ENCODE data around the gene DCUN1D4.

Gene DCUN1D4

GRCh38 chr4:51842554-51843308, at the start of gene DCUN1D4:
DCUN1D4 (plus strand) TSS chr4:51843153; CDS start chr4:51843243, 90 bp downstream.
- H3K27ac ChIP-seq = peak within 1 kb of the TSS; percentile 59 to 86 (median 80)
- H3K9ac ChIP-seq = peak within 1 kb of the TSS; percentile 75 to 88 (median 82)
- H3K27me3 ChIP-seq = no peaks in the 10 kb centered on the region
- no peaks in the 10 kb centered on the region for H3K9me3 ChIP-seq (replicated peaks in 1 of 11)
- TF ChIP-seq Cebpa-rat (IDR thresholded peaks at IDR 0.05) = no peak
- peaks cover 8 to 17% (median 12%) of the 10 kb centered on the region in 10 experiments for H3K4me1 ChIP-seq
- H3K4me2 ChIP-seq = peak within 1 kb of the TSS; percentile 88 to 97 (median 92)
- H4K20me1 ChIP-seq = peaks cover 4 to 29% (median 13%) of the 10 kb centered on the region in 11 experiments; a peak in 15 of 22 replicates
- peaks cover 4 to 17% (median 5%) of the 10 kb centered on the region in 11 experiments; a peak in 9 of 22 replicates for H3K36me3 ChIP-seq
- H3K4me3 ChIP-seq = peak within 1 kb of the TSS; percentile 70 to 88 (median 84)

GRCh38 chr4:51820443-51821234, 22.3 kb upstream of the DCUN1D4 start:
- H4K20me1 ChIP-seq = no peaks in the 10 kb centered on the region
- H3K4me3 ChIP-seq = no peak overlapping the region
- no peak overlapping the region for H3K27ac ChIP-seq
- H3K9ac ChIP-seq = no peak overlapping the region
- peaks cover 28 to 37% (median 36%) of the 10 kb centered on the region in 11 experiments for H3K9me3 ChIP-seq (replicated peaks in 1 of 11)
- no peaks in the 10 kb centered on the region for H3K27me3 ChIP-seq
- TF ChIP-seq Cebpa-rat (IDR thresholded peaks at IDR 0.05) = no peak
- no peak overlapping the region for H3K4me2 ChIP-seq
- H3K4me1 ChIP-seq = no peaks in the 10 kb centered on the region
- H3K36me3 ChIP-seq = no peaks in the 10 kb centered on the region

- Histone ChIP-seq H3K27me3 (no peaks in the 10 kb centered on the region), H3K9ac (no peak overlapping the region), H3K27ac (no peak overlapping the region), H3K4me3 (no peak overlapping the region), H3K4me1 (no peaks in the 10 kb centered on the region), H3K36me3 (no peaks in the 10 kb centered on the region), H3K4me2 (no peak overlapping the region), H4K20me1 (no peaks in the 10 kb centered on the region), H3K9me3 (replicated peaks in 1 of 11) (peaks cover 12 to 20% (median 19%) of the 10 kb centered on the region in 11 experiments; a peak in 19 of 22 replicates)
- TF ChIP-seq Cebpa-rat (IDR thresholded peaks at IDR 0.05) = no peak
Observed at GRCh38 chr4:51825341-51825740, 17.6 kb upstream of the DCUN1D4 start.

- Histone ChIP-seq H3K9me3 (replicated peaks in 1 of 11) (no peaks in the 10 kb centered on the region), H3K4me2 (no peak overlapping the region), H4K20me1 (no peaks in the 10 kb centered on the region), H3K36me3 (no peaks in the 10 kb centered on the region), H3K4me3 (no peak overlapping the region), H3K27ac (no peak overlapping the region), H3K9ac (no peak overlapping the region), H3K27me3 (no peaks in the 10 kb centered on the region), H3K4me1 (no peaks in the 10 kb centered on the region)
- no peak for TF ChIP-seq Cebpa-rat (IDR thresholded peaks at IDR 0.05)
Observed at GRCh38 chr4:51830156-51830720, 12.7 kb upstream of the DCUN1D4 start.

GRCh38 chr4:51831133-51831532, 11.8 kb upstream of the DCUN1D4 start:
- no peak overlapping the region for H3K27ac ChIP-seq

GRCh38 chr4:51833236-51833635, 9.7 kb upstream of the DCUN1D4 start:
- Histone ChIP-seq H3K27ac (no peak overlapping the region), H3K4me2 (no peak overlapping the region), H3K4me1 (peaks cover 0 to 18% (median 9%) of the 10 kb centered on the region in 10 experiments; a peak in 16 of 20 replicates), H3K9ac (no peak overlapping the region), H3K36me3 (no peaks in the 10 kb centered on the region), H4K20me1 (no peaks in the 10 kb centered on the region), H3K4me3 (no peak overlapping the region), H3K27me3 (no peaks in the 10 kb centered on the region), H3K9me3 (replicated peaks in 1 of 11) (no peaks in the 10 kb centered on the region)
- TF ChIP-seq Cebpa-rat (IDR thresholded peaks at IDR 0.05) = no peak

More at GRCh38 chr4:51831133-51831532, 11.8 kb upstream of the DCUN1D4 start:
- H4K20me1 ChIP-seq = no peaks in the 10 kb centered on the region
- H3K27me3 ChIP-seq = no peaks in the 10 kb centered on the region
- no peaks in the 10 kb centered on the region for H3K36me3 ChIP-seq
- H3K9me3 ChIP-seq (replicated peaks in 1 of 11) = no peaks in the 10 kb centered on the region
- H3K9ac ChIP-seq = no peak overlapping the region
- no peak overlapping the region for H3K4me2 ChIP-seq
- H3K4me3 ChIP-seq = no peak overlapping the region
- no peak for TF ChIP-seq Cebpa-rat (IDR thresholded peaks at IDR 0.05)
- H3K4me1 ChIP-seq = peaks cover 0 to 6% (median under 1%) of the 10 kb centered on the region in 10 experiments; a peak in 9 of 20 replicates

GRCh38 chr4:51835079-51835478, 7.9 kb upstream of the DCUN1D4 start:
- no peak overlapping the region for H3K9ac ChIP-seq
- no peak overlapping the region for H3K4me3 ChIP-seq
- no peaks in the 10 kb centered on the region for H3K9me3 ChIP-seq (replicated peaks in 1 of 11)
- H3K36me3 ChIP-seq = no peaks in the 10 kb centered on the region
- H3K4me1 ChIP-seq = peaks cover 0 to 18% (median 9%) of the 10 kb centered on the region in 10 experiments; a peak in 16 of 20 replicates
- H3K27me3 ChIP-seq = no peaks in the 10 kb centered on the region
- no peaks in the 10 kb centered on the region for H4K20me1 ChIP-seq
- no peak overlapping the region for H3K4me2 ChIP-seq
- TF ChIP-seq Cebpa-rat (IDR thresholded peaks at IDR 0.05) = no peak
- H3K27ac ChIP-seq = no peak overlapping the region

- Histone ChIP-seq H3K9ac (no peak overlapping the region), H3K4me1 (peaks cover 0 to 18% (median 9%) of the 10 kb centered on the region in 10 experiments; a peak in 16 of 20 replicates), H4K20me1 (no peaks in the 10 kb centered on the region), H3K4me3 (no peak overlapping the region), H3K4me2 (peak overlapping the region in 4 of 11 experiments; percentile 46 to 74 (median 58); a peak in 6 of 22 replicates), H3K36me3 (no peaks in the 10 kb centered on the region), H3K9me3 (replicated peaks in 1 of 11) (no peaks in the 10 kb centered on the region), H3K27me3 (no peaks in the 10 kb centered on the region), H3K27ac (peak overlapping the region in 2 of 11 experiments; percentile 26 to 30; a peak in 2 of 22 replicates)
- no peak for TF ChIP-seq Cebpa-rat (IDR thresholded peaks at IDR 0.05)
Observed at GRCh38 chr4:51835855-51836254, 7.1 kb upstream of the DCUN1D4 start.

GRCh38 chr4:51836549-51836948, 6.4 kb upstream of the DCUN1D4 start:
- peaks cover 0 to 18% (median 9%) of the 10 kb centered on the region in 10 experiments; a peak in 16 of 20 replicates for H3K4me1 ChIP-seq
- H3K27me3 ChIP-seq = no peaks in the 10 kb centered on the region
- TF ChIP-seq Cebpa-rat (IDR thresholded peaks at IDR 0.05) = no peak
- H3K4me3 ChIP-seq = no peak overlapping the region
- H3K9ac ChIP-seq = no peak overlapping the region
- no peaks in the 10 kb centered on the region for H3K36me3 ChIP-seq
- no peaks in the 10 kb centered on the region for H4K20me1 ChIP-seq
- peak overlapping the region in 7 of 11 experiments; percentile 31 to 74 (median 58); a peak in 14 of 22 replicates for H3K4me2 ChIP-seq
- H3K9me3 ChIP-seq (replicated peaks in 1 of 11) = no peaks in the 10 kb centered on the region
- H3K27ac ChIP-seq = peak overlapping the region in 3 of 11 experiments; percentile 14 to 30 (median 26); a peak in 2 of 22 replicates

Measured in BLaER1 treated with 17β-estradiol and CSF1 and Interleukin-3, amounts not matched to agents 10 nM and 100 nM (cell line).